D721Med (cell line): ENCODE results near the gene GPR107.

Experiments used
- DNase-seq: peaks from one replicate; pipeline ENCODE4 v3.0.0; 2011; ENCODE audit warnings: low spot score; ENCODE audit not compliant: insufficient read length
- FAIRE-seq: peaks from 2 replicates; lab custom pipeline; 2011; peaks lifted over from hg19 to GRCh38; lab: Jason Lieb, UNC
- TF ChIP-seq, protein P1 (sequence below): IDR thresholded peaks from 2 replicates; pipeline ENCODE4 v1.5.1; 2012; ENCODE audit warnings: mild to moderate bottlenecking, control low read depth; ENCODE audit not compliant: insufficient read depth; ENCODE audit errors: missing control alignments

GPR107 gene

DNA sequence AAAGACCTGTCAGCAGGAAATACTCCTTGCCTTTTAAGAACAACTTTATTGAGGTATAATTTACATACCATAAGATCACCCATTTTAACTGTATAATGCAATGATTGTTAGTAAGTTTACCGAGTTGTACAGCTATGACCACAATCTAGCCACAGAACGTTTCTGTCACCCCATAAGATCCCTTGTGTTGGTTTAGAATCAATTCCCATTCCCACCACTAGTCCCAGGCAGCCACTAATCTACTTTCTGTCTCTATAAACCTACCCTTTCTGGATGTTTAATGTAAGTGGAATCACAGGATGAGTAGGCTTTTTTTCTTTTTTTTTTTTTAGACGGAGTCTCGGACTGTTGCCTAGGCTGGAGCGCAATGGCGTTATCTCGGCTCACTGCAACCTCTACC lies 4.4 kb downstream of the GPR107 start:
- TF ChIP-seq, protein P1, sequence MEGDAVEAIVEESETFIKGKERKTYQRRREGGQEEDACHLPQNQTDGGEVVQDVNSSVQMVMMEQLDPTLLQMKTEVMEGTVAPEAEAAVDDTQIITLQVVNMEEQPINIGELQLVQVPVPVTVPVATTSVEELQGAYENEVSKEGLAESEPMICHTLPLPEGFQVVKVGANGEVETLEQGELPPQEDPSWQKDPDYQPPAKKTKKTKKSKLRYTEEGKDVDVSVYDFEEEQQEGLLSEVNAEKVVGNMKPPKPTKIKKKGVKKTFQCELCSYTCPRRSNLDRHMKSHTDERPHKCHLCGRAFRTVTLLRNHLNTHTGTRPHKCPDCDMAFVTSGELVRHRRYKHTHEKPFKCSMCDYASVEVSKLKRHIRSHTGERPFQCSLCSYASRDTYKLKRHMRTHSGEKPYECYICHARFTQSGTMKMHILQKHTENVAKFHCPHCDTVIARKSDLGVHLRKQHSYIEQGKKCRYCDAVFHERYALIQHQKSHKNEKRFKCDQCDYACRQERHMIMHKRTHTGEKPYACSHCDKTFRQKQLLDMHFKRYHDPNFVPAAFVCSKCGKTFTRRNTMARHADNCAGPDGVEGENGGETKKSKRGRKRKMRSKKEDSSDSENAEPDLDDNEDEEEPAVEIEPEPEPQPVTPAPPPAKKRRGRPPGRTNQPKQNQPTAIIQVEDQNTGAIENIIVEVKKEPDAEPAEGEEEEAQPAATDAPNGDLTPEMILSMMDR: no peak
- no peak for FAIRE-seq
- no peak for DNase-seq

DNA sequence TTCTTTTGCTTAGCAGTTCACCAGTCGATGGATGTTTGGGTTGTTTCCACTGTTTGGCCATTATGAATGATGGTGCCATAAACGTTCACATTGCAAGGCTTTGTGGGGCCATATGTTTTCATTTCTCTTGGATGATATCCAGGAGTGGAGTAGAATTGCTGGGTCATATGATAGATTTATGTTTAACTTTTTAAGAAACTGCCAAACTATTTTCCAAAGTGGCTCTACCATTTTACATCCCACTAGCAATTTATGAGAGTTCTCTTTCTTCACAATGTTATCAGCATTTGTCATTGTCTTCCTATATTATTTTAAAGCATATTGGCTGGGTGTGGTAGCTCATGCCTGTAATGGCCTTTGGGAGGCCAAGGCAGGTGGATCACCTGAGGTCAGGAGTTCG lies 5.2 kb downstream of the GPR107 start:
- FAIRE-seq: no peak
- TF ChIP-seq, protein P1: no peak
- DNase-seq: no peak

DNA sequence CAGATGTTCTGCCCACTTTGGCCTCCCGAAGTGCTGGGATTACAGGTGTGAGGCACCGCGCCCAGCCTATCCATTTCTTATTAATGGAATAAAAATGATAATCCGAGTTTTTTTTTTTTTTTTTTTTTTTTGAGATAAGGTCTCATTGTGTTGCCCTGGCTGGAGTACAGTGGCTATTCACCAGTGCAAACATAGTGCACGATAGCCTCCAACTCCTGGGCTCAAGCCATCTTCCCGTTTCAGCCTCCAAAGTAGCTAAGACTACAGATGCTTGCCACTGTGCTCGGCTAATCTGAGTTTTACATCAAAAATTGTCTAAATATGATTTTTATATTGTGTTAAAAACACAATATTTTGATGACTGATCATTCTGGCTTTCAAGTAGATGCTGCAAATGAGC lies 6.6 kb downstream of the GPR107 start:
- FAIRE-seq: no peak
- TF ChIP-seq, protein P1: no peak

DNA sequence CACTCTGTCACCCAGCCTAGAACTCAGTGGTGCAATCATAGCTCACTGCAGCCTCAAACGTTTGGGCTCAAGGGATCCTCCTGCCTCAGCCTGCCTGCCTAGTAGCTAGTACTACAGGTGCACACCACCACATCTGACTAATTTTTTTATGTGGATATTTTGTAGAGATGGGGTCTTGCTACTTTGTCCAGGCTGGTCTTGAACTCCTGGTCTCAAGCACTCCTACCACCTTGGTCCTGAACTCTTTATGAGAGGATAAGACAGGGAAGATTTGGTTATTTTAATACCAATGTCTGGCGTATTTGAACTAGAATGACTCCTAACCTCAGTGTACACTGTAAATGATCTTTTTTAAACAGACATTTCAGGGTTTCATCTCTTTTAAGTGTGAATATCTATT lies 9.0 kb downstream of the GPR107 start:
- DNase-seq (no peak), FAIRE-seq (no peak)
- TF ChIP-seq, protein P1: no peak

More for the DNA sequence above, 6.6 kb downstream of the GPR107 start:
- no peak for DNase-seq

DNA sequence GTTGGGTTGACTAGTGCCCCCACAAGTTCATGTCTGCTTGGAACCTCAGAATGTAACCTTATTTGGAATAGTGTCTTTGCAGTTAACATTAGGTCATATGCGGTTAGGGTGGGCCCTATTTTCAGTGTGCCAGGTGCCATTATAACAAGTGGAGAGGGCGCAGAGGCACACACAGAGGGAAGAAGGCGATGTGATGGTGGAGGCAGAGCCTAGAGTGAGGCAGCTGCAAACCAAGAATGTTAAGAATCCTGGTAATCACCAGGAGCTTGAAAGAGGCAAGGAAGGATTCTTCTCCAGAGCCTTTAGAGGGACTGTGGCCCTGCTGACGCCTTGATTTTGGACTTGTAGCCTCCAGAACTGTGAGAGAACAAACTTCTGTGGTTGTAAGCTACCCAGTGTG lies 10.9 kb downstream of the GPR107 start:
- TF ChIP-seq, protein P1: no peak
- DNase-seq (no peak), FAIRE-seq (no peak)

DNA sequence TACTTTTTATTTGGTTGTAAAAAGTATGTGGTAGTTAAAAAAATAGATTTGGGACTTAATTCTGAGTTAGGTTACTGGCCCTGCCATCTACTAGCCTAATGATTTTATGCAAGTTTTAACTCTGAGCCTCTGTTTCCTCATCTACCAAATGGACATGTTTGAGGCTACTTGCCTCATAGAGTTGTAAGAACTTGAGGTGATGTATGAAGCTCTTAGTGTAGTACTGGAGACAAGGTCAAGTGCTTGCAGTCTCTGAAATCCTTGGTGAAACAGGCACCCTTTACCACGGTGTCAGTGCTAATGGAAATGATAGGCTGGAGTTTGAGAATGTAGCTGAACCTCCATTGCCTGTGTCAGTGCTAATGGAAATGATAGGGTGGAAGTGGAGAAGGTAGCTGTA lies 15.3 kb downstream of the GPR107 start:
- TF ChIP-seq, protein P1: no peak
- DNase-seq (no peak), FAIRE-seq (no peak)

DNA sequence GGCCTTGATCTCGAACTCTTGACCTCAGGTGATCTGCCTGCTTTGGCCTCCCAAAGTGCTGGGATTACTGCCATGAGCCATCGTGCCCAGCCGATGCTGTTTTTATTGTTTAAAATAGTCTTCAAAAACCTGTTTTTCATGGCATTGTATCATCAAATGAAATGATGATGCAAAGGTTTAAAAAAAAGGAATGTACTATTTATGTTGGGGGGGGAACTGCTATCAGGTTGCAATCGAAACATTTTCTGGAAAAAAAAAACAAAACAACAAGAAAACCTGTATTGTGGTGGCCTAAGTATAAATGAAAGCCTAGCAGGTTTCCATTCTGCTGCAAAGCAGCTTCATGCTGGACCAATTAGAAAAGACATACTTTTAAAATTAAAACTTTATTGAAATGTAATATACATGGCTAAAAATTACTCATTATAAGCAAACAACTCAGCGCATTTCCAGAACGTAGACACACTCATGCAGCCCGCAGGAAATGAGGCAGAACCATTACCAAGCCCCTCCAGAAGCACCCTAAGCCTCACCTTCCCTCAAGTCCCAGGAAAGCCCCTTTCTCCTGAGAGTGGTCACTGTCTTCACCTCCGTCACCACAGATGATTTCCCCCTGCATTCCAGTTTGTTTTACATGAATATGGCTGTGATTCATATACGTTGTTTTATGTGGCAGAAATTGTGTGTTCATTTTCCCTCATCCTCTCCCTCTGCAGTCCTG lies 19.0 kb downstream of the GPR107 start:
- DNase-seq (no peak), FAIRE-seq (no peak)
- TF ChIP-seq, protein P1: no peak
